ENCODE data around the gene MPL.

DNA sequence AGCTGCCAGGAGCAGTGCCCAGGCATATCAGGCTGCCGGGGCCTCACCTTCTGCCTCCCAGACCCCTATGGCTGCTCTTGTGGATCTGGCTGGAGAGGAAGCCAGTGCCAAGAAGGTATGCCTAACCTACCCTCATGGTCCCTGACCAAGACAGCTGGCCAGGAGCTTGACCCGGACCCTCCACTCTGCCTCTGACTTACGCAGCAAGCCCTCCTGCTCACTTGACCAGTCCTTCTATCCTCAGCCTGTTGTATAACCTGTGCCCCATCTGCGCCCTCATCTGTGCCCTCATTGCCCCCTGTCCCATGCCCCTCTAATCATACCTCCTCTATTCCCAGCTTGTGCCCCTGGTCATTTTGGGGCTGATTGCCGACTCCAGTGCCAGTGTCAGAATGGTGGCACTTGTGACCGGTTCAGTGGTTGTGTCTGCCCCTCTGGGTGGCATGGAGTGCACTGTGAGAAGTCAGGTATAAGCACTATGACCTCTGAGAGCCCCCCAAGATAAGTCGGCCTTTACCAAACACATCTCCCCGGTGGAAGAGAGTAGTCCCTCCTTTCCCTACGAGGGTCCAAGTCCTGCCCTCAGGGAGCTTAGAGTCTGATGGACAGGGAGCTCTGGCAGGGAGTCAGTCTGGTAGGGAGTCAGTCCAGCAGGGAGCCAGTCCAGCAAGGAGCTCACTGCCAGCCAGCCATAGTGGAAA is 30.0 kb upstream of the MPL start:
- TF ChIP-seq, protein P1, sequence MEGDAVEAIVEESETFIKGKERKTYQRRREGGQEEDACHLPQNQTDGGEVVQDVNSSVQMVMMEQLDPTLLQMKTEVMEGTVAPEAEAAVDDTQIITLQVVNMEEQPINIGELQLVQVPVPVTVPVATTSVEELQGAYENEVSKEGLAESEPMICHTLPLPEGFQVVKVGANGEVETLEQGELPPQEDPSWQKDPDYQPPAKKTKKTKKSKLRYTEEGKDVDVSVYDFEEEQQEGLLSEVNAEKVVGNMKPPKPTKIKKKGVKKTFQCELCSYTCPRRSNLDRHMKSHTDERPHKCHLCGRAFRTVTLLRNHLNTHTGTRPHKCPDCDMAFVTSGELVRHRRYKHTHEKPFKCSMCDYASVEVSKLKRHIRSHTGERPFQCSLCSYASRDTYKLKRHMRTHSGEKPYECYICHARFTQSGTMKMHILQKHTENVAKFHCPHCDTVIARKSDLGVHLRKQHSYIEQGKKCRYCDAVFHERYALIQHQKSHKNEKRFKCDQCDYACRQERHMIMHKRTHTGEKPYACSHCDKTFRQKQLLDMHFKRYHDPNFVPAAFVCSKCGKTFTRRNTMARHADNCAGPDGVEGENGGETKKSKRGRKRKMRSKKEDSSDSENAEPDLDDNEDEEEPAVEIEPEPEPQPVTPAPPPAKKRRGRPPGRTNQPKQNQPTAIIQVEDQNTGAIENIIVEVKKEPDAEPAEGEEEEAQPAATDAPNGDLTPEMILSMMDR (conservative IDR thresholded peaks at IDR 0.05; ENCODE audit: low read depth, low read length), result no peak
- no peak for TF ChIP-seq EZH2 (IDR thresholded peaks at IDR 0.05; ENCODE audit: borderline replicate concordance, low read depth, low read length, poor library complexity, severe bottlenecking)

Data from A673 (cell line).